Measurements from ENCODE around the gene ADGRV1.

DNA sequence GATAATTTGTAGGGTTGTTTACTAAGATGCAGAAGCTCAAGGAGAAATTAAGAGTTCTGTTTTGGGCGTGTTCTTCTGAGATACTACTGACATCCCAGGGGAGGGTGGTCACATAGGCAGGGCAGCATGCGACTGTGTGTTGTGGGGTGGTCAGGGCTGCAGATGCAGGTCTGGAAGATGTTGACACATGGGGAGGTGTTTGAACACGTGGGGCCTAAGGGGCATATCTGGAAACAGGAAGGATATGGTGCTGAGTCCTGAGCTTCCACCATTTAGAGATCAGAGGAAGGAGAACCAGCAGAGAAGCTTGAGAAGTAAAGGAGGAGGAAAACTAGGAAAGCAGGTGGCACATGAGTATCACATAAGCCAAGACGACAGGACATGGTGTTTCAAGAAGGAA, 228.2 kb downstream of the ADGRV1 start:
- TF ChIP-seq, protein P1, sequence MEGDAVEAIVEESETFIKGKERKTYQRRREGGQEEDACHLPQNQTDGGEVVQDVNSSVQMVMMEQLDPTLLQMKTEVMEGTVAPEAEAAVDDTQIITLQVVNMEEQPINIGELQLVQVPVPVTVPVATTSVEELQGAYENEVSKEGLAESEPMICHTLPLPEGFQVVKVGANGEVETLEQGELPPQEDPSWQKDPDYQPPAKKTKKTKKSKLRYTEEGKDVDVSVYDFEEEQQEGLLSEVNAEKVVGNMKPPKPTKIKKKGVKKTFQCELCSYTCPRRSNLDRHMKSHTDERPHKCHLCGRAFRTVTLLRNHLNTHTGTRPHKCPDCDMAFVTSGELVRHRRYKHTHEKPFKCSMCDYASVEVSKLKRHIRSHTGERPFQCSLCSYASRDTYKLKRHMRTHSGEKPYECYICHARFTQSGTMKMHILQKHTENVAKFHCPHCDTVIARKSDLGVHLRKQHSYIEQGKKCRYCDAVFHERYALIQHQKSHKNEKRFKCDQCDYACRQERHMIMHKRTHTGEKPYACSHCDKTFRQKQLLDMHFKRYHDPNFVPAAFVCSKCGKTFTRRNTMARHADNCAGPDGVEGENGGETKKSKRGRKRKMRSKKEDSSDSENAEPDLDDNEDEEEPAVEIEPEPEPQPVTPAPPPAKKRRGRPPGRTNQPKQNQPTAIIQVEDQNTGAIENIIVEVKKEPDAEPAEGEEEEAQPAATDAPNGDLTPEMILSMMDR (IDR thresholded peaks at IDR 0.05) = no peak
- TF ChIP-seq POLR2AphosphoS5 (IDR thresholded peaks at IDR 0.05) = no peak
- TF ChIP-seq POLR2A (IDR thresholded peaks at IDR 0.05) = no peak
